ENCODE data around the gene RAD54L.
"Not testable (repeated sequence)": the region's sequence is repeated elsewhere in the genome, so short reads cannot be mapped to it uniquely, and the experiment has no call there.

RAD54L gene

GRCh38 chr1:46241733-46242132 is 5.8 kb upstream of the RAD54L start:
- DNase-seq (ENCODE audit: low read depth in 3 of 3) = not testable (repeated sequence)

- no peak for DNase-seq (ENCODE audit: low read depth in 3 of 3)
Measured at GRCh38 chr1:46242918-46243317, 4.6 kb upstream of the RAD54L start.

DNA sequence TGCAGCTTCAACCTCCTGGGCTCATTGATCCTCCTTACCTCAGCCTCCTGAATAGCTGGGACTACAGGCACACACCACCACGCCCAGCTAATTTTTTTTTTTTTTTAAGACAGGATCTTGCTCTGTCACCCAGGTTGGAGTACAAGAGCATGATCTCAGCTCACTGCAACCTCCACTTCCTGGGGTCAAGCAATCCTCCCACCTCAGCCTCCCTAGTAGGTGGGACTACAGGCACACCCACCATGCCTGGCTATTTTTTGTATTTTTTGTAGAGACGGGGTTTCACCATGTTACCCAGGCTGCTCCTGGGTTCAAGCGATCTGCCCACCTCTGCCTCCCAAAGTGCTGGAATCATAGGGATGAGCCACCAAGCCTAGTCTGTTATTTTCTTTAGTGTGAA is 3.7 kb upstream of the RAD54L start:
- not testable (repeated sequence) for DNase-seq (ENCODE audit: low read depth in 3 of 3)

- no peak for DNase-seq (ENCODE audit: low read depth in 3 of 3)
Measured at GRCh38 chr1:46244656-46245371, 2.7 kb upstream of the RAD54L start.

GRCh38 chr1:46246136-46246535 is 1.4 kb upstream of the RAD54L start:
- DNase-seq (ENCODE audit: low read depth in 3 of 3) = not testable (repeated sequence)

GRCh38 chr1:46246548-46247435 is 771 bp upstream of the RAD54L start:
- peak in 2 of 3 experiments; percentile 22 to 34 for DNase-seq (ENCODE audit: low read depth in 3 of 3)

DNA sequence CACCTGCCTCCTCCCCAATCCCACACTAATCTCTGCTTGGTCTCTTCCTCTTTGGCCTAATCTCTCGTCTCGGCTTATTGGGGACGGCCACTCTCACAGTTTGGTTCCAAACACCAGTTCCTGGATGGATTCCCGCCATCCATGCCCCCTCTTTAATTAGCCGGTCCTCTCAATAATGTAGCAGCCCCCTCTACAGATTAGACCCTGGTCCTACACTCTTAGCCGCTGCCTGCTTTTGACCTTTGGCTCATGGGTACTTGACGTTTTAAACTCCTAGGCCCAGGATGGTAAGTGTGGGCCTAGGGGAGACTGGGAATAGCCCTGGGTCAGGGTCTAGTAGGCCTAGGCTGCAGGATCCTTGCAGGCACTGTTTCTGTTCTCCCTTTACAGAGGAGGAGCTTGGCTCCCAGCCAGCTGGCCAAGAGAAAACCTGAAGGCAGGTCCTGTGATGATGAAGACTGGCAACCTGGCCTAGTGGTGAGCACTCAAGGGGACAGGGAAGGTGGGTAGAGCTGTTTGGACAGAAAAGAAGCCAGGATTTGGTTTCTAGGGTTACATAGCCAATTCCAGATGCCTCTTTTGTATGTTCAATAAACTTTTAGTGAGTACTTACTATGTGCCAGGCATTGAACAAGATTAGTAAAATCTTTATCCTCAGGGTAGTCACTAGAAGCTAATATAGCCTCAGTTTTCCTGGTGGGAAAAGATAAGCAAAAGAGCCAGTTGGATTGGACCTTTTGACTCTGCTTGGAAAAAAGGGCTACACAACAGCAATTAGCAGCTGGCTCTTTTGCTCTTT is 758 bp downstream of the RAD54L start:
- no peak for DNase-seq (ENCODE audit: low read depth in 3 of 3)

GRCh38 chr1:46254668-46255067 is 7.1 kb downstream of the RAD54L start:
- DNase-seq (ENCODE audit: low read depth in 3 of 3) = no peak

GRCh38 chr1:46256523-46256922 is 9.0 kb downstream of the RAD54L start:
- no peak for DNase-seq (ENCODE audit: low read depth in 3 of 3)

DNA sequence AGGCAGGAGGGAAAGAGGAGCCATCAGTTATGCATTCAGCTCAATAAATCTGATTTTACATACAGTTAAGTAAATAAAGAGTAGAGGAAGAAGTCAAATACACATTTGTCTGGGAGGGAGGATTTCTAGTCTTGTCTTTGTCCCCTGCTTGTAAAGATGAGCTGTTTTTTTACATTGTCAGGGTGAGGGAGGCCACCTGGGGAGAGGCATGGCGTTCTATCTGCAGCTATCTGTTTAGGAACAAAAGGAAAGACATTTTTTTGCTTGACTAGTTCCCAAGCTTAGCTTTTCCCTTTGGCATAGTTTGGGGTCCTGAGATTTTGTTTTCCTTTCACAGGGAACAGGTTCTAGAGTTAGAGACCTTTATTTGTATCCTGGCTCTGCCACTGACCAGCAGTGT is 14.9 kb downstream of the RAD54L start:
- DNase-seq (ENCODE audit: low read depth in 3 of 3) = no peak

DNA sequence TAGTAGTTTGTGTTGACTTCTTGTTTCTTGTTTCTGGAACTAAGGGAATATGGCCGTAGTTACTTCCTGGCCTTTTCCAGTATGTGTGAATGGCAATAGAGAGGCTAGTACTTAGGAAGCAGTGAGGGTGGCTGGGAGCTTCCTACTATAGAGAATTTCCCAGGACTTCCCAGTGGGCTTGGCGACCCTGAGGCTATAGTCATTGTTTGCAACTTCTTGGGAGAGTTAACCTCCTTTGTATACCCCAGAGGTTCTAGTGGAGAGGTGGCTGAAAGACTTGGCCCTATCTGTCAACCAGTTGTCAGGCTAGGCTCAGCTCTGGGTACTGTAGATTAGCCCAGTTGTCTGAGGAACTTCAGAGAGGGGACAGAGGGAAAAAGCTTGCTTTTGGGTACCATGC is 15.6 kb downstream of the RAD54L start:
- no peak for DNase-seq (ENCODE audit: low read depth in 3 of 3)

DNA sequence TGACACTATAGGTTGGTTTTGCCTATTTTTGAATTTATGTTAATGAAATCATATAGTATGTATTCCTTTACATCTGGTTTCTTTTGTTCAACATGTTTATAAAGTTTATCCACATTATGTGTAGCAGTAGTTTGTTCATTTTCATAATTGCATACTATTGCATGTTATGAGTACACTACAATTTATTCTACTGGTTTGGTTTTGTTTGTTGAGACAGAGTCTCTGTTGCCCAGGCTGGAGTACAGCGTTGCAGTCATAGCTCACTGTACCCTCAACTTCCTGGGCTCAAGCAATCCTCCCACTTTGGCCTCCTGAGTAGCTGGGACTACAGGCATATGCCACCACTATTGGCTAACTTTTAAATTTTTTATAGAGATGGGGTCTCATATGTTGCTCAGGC is 21.0 kb downstream of the RAD54L start:
- no peak for DNase-seq (ENCODE audit: low read depth in 3 of 3)

GRCh38 chr1:46274225-46275029 is 26.9 kb downstream of the RAD54L start:
- DNase-seq (ENCODE audit: low read depth in 3 of 3) = no peak

GRCh38 chr1:46275030-46275337 is 27.4 kb downstream of the RAD54L start:
- DNase-seq (ENCODE audit: low read depth in 3 of 3) = no peak

DNA sequence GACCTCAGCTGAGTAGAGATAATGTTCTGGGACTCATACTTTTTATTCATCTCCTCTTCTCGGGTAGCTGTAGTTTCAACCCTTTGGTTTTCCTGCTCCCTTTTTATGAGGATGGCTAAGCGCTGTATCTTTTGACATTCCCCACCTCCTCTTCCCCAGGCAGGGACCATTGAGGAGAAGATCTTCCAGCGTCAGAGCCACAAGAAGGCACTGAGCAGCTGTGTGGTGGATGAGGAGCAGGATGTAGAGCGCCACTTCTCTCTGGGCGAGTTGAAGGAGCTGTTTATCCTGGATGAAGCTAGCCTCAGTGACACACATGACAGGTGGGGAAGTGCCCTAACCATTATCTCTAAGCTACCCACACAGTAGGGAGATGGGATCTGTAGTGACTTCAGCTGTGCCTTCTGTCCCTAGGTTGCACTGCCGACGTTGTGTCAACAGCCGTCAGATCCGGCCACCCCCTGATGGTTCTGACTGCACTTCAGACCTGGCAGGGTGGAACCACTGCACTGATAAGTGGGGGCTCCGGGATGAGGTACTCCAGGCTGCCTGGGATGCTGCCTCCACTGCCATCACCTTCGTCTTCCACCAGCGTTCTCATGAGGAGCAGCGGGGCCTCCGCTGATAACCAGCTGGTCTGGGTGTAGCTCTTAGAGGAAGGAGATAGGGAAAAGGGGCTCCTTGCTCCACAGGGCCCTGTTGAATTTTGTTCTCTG is 30.3 kb downstream of the RAD54L start:
- DNase-seq (ENCODE audit: low read depth in 3 of 3) = no peak

- DNase-seq (ENCODE audit: low read depth in 3 of 3) = no peak
Measured at GRCh38 chr1:46278807-46279206, 31.2 kb downstream of the RAD54L start.

- DNase-seq (ENCODE audit: low read depth in 3 of 3) = no peak
Measured at GRCh38 chr1:46280092-46280491, 32.5 kb downstream of the RAD54L start.

DNA sequence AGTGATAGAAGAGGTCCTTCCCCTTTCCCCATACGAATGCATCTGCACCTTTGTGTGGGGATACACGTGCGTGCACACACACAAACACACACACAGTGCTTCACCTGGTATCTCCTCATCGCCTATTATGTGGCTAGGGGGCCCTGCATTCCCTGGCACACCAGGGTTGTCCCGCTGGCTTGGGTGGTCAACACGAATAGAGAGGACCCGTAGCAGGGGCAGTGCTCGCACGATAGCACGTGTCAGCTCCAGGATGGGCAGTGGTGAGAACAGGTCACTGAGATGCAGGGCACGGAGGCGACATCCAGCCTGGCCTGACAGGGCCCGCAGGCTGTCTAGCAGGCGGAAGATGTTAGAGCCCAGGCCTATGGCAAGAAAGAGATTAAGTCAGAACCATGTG is 33.5 kb downstream of the RAD54L start:
- DNase-seq (ENCODE audit: low read depth in 3 of 3) = no peak

DNA sequence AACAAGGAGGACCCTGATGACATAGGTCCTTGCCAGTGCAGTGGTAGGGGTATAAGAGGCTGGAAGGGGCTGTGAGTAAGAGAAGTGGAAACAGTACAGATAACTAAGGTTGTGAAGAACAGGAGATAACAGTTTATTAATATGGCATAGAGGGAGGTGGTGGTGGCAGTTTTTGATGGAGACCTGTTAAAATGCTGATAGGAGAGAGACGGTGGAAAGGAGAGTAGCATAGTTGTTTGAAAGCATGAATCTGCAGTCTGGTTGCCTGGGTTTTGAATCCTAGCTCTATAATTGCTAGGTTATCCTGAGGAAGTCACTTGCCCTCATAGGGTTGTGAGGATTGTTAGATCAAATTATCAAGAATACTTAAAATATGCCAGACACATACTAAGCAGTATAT is 36.5 kb downstream of the RAD54L start:
- no peak for DNase-seq (ENCODE audit: low read depth in 3 of 3)

- no peak for DNase-seq (ENCODE audit: low read depth in 3 of 3)
Measured at GRCh38 chr1:46284597-46285564, 37.3 kb downstream of the RAD54L start.

Data from stimulated activated CD4-positive, alpha-beta T cell treated with anti-CD3 and anti-CD28 coated beads, TNF-alpha, amount 100 ng/mL, for 4 hours (primary cell).